AG09309 (cell line): ENCODE data around the gene GRPR.
"Not testable (repeated sequence)": the region's sequence is repeated elsewhere in the genome, so short reads cannot be mapped to it uniquely, and the experiment has no call there.

ENCODE experiments used
- DNase-seq: peaks from one replicate; pipeline ENCODE4 v3.0.0-alpha.2; 2010; ENCODE audit warnings: low read depth
- H3K4me3 ChIP-seq: 2 replicates; pipeline ENCODE4 v1.5.1; 2011; ENCODE audit warnings: mild to moderate bottlenecking, low read depth, low read length, moderate library complexity; ENCODE audit not compliant: control insufficient read depth
- CTCF ChIP-seq: IDR thresholded peaks from 2 replicates; pipeline ENCODE4 v1.5.1; 2011; ENCODE audit warnings: mild to moderate bottlenecking, low read depth, low read length, inconsistent platforms; ENCODE audit not compliant: insufficient read depth, control insufficient read depth; ENCODE audit errors: missing control alignments

Gene GRPR

GRCh38 chrX:16141422-16142245 lies 18.3 kb downstream of the GRPR start:
- no peak for TF ChIP-seq CTCF
- no peak for DNase-seq
- no peak overlapping the region for H3K4me3 ChIP-seq

GRCh38 chrX:16142246-16142558 lies 18.8 kb downstream of the GRPR start:
- no peak for TF ChIP-seq CTCF
- DNase-seq, result no peak
- H3K4me3 ChIP-seq, result no peak overlapping the region

- H3K4me3 ChIP-seq, result no peak overlapping the region
- no peak for DNase-seq
- TF ChIP-seq CTCF, result no peak
Measured at GRCh38 chrX:16143968-16144367, 20.6 kb downstream of the GRPR start.

GRCh38 chrX:16144420-16144819 lies 21.1 kb downstream of the GRPR start:
- no peak overlapping the region for H3K4me3 ChIP-seq
- no peak for TF ChIP-seq CTCF
- no peak for DNase-seq

- not testable (repeated sequence) for H3K4me3 ChIP-seq, DNase-seq
Measured at GRCh38 chrX:16145093-16145492, 21.7 kb downstream of the GRPR start.

GRCh38 chrX:16145656-16146055 lies 22.3 kb downstream of the GRPR start:
- TF ChIP-seq CTCF, result no peak
- no peak overlapping the region for H3K4me3 ChIP-seq
- no peak for DNase-seq

- no peak for TF ChIP-seq CTCF
- no peak for DNase-seq
- H3K4me3 ChIP-seq, result no peak overlapping the region
Measured at GRCh38 chrX:16148896-16149295, 25.5 kb downstream of the GRPR start.
